Measurements from ENCODE around the gene TGM5.

DNA sequence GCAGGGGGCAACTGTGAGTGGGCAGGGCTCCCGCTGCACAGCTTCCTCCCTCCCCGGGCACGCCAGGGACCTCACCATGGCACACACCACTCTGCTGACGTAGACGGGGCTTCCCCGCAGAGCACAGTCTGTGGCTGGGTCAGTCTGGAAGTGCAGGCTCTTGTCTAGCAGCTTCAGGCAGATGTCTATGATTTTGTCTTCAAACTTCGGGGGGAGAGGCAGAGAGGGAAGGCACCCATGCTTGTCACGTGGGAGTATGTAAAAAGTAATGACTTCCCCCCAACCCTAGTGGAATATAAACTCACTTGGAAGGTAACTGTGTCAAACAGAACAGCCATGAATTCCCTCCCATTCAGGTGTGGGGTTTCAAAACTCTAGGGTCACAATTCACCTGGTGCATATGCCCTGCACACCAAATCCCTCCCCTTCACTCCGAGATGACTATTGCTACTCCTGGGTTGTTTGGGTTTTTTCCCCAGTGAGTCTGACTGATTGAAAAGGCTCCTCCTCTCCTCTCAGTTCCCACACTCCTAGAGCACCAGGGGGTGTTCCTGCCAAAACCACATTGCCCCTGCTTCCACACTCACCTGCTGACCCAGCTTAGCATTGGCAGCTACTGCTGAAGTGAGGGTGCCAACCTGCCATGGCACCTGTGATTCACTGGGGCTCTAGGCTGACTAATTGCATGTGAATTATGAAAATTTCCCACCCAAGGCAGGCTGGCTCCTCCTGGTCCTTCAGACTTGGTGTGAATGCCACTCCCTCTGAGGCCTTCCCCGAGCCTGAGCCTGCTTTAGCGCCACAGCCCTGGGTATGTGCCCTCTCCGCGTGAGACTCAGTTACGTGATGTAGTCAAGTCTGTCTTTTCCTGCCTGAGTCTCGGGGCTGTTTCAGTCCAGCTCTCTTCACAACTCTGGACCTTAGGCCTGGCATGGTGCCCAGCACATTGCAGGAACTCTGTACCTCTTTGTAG lies 13.0 kb downstream of the TGM5 start:
- TF ChIP-seq, protein P1, sequence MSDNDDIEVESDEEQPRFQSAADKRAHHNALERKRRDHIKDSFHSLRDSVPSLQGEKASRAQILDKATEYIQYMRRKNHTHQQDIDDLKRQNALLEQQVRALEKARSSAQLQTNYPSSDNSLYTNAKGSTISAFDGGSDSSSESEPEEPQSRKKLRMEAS (IDR thresholded peaks at IDR 0.05; ENCODE audit: low read depth, low read length): no peak; the same call in 1 of the 2 replicates
- no peak for TF ChIP-seq MYC (IDR thresholded peaks at IDR 0.05; ENCODE audit: low read depth, low read length)
- TF ChIP-seq, protein P2, sequence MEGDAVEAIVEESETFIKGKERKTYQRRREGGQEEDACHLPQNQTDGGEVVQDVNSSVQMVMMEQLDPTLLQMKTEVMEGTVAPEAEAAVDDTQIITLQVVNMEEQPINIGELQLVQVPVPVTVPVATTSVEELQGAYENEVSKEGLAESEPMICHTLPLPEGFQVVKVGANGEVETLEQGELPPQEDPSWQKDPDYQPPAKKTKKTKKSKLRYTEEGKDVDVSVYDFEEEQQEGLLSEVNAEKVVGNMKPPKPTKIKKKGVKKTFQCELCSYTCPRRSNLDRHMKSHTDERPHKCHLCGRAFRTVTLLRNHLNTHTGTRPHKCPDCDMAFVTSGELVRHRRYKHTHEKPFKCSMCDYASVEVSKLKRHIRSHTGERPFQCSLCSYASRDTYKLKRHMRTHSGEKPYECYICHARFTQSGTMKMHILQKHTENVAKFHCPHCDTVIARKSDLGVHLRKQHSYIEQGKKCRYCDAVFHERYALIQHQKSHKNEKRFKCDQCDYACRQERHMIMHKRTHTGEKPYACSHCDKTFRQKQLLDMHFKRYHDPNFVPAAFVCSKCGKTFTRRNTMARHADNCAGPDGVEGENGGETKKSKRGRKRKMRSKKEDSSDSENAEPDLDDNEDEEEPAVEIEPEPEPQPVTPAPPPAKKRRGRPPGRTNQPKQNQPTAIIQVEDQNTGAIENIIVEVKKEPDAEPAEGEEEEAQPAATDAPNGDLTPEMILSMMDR (IDR thresholded peaks at IDR 0.05; ENCODE audit: low read depth, low read length): no peak
